Stimulated activated CD4-positive, alpha-beta T cell treated with anti-CD3 and anti-CD28 coated beads, Interleukin-15, amount 100 ng/mL, for 1 hour (primary cell): ENCODE data around the gene PHC2.

Experiments
- DNase-seq, 2 donors: peaks; one replicate each; pipeline ENCODE4 v3.0.0-alpha.2; 2020; ENCODE audit warnings: low read depth in 1 of 2, low spot score in 1 of 2

The PHC2 gene

DNA sequence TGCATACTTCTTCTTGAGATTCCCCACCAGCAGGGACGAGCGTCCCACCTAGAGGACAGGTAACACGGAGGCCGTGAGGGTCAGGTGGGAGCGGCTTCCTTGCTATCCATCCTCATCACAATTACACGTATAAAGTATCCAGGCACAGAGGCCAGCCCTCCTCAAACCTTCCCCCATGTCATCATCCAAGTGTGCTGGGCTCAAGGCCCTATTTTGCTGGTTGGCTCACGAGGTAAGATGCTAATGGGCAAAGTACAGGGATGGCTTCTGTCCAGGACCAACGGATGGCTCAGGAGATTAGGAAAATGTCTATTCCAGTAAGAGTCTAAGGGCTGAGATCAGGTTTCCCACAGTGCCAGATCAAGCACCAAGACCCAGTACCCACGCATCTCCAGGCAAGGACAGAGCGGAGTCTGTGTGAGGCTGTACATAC is 98.5 kb downstream of the PHC2 start:
- DNase-seq: no peak

- DNase-seq: no peak
Observed at GRCh38 chr1:33331444-33332356, 99.2 kb downstream of the PHC2 start.

DNA sequence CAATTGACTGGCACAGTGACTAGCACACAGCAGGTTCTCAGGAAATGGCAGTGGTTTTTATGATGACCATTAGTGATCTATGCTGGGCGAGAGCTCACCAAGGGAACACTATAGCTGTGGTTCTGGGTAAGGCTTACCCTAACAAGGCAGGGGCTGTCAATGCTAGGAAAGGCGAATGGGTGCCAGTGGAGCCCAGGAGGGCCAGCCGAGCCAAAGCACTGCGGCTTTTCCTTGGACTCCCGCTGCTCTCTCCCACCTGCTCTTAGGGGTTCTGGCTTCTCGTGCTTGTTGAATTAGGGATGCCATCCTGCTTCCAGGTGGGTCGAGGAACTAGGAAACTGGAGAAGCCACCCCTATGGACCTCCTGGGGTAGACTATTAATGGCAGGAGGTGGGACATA is 100.0 kb downstream of the PHC2 start:
- no peak for DNase-seq

DNA sequence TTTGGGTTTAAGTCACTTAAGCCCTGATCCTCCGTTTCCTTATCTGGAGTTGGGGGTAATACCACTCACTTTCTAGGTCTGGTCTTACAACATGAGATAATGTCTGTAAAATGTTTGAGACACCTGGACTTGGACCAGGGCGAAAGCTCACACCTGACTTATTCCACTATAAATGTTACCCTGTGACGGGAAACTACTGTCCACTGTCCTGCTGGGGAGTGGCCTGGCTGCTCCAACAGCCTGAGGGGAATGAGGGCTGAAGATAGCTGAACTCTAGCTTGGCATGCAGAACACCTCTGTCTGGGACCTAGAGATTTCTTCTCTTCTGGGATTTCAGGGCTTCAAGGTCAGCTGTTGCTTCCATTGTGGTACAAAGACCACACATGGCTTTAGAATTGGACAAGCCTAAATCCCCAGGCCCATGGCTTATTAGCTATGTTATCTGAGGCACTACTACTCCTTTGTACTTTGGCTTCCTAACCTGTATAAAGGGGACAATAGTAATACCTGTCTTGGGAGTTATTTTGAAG is 100.5 kb downstream of the PHC2 start:
- DNase-seq: no peak

DNA sequence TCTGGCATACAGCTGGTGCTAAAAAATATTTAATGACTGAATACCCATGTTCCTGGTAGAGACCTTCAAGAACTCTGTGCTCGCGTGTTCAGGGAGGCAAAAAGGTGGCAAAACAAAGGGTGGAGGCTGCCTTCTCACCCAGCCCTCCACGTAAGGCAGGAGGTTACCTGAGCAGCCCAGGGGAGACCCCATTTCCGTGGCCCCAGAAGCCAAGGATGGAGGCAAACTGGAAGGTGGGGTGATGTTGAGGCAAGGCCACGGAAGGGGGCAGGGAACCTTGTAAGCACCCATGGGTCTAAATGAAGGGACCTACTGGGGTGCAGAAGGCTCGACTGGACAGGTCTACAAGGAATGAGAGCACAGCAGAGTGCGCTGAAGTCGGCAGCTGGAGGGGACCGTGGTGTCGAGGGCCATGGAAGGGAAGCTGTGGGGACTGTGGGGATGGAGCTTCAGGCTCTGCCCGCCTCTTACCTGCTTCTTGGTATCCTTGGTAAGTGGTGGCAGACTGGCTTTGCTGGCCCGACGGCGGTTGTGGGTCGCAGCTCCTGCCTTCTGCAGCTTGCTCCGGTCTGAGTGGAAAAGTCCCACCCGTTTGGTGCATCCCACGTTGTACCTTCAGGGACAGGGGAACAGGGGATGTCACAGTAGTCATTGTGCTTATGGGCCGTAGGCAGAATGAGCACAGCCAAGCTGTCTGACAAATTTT is 101.1 kb downstream of the PHC2 start:
- no peak for DNase-seq

GRCh38 chr1:33328817-33329216 is 102.1 kb downstream of the PHC2 start:
- DNase-seq: no peak

DNA sequence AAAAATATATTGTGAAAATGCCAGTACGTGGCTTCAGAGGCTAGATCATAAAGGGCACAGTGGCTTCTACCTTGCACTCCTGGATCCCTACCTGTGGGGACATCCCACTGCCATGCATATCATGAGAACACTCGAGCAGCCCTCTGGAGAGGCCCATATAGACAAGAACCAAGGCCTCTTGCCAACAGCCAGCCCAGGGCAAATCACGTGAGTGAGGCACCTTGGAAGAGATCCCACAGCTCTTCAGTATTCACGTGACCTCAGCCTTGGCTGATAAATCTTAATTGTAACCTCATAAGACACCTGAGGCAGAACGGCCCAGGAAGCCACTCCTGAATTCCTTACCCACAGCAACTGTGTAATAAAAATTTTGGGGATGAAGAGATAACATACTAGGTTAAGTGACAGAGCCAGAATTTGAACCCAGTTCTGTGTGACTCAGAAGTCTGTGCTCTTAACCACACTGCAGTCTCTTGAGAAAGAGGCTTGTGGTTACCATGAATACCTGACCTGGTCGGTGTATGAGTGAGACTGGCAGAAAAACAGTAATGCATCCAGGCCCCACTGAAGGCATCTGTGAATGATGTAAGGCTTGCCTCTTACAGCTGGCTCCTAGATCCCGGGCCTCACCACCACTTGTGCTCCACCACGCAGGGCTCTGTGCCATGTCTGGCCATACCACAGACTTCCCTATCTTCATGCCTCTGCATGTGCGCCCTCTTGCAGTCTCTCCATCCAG is 103.1 kb downstream of the PHC2 start:
- no peak for DNase-seq

DNA sequence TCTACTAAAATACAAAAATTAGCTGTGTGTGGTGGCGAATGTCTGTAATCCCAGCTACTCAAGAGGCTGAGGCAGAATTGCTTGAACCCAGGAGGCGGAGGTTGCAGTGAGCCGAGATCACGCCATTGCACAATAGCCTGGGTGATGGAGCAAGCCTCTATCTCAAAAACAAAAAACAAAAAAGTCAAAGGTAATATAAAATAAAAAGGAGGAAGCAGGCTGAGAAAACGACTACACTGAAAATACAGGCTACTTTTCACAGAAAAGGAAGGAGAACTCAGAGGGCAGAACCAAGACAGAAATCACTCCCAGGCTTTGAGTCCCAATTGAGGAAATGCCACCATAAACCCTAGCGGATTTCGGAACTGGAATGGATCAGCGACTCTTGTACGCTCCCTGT is 104.1 kb downstream of the PHC2 start:
- DNase-seq: no peak

DNA sequence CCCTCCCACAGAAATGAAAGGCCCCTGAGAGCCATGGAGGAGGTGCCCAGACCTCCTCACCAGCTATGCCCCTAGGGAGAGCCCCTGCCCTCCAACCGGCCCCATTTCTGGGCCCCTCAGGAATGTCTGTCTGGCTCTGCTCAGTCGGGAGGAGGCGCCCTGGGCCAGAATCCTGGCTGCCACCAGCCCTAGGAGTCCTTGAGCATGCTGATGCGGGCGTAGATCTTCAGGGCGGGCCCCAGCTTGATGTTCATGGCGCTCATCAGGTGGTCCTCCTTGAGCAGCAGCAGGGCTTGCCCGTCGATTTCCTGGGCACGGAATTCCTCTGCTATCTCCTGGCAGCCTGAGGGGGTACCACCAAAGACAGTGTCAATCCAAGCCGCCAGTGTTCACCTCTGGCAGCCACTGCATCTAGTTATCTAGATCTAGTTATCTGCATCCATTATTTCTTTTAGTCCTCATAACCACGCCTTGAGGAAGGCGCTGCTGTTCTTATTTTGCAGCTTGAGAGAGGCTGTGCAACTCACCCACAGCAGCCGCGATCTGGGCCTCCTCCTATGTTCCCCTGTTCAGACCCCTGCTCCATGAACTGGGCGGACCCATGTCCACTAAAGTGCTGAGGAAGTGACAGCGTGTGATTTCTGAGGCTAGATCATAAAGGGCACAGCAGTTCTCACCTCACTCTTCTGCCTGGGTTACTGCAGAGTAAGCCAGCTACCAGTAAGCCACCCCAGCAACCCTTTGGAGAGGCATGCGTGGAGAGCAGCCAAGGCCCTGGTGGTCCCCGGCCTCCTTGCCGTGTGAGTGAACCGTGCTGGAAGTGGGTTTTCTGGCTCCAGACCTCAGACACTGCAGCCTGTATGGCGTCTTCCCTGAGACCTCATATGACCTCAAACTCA is 106.0 kb downstream of the PHC2 start:
- no peak for DNase-seq

DNA sequence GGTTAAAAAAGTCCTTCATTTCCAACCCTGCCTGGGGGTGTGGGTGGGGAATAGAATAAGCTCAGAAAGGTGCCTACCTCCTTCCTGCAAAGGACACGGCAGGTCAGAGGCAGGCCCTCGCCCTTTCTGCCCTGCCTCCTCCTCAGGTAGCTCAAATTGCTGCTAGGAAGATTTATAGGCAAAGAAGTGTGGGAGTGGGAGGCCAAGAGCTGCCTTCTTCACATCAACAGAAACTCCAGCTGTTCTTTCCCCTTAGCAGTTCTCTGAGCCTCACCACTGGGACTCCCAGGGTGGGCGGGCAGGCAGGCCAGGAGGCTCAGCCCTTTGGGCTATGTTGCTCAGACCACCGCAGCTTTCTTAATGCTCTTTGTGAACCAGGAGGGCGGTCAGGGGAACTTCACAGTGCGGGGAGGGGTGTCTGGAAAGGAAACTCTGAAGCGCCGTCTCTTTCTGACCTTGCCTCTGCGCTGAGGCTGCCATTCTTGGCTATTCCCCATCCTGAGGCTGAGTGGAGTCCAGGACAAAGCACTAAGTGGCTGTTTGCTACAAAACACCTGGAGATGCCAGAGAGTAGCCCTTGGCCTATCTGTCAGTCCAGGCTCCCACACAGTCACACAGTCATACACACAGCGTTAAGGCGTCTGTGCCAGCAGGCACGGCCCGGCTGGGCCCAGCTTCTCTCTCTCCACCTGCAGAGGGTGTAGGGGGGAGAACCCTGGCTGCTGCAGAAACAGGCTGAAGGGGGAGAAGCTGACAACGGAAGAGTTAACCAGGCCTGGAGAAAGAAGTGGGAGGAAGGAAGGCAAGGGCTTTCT is 107.0 kb downstream of the PHC2 start:
- no peak for DNase-seq

- no peak for DNase-seq
Observed at GRCh38 chr1:33322870-33323585, 107.9 kb downstream of the PHC2 start.

- DNase-seq: no peak
Observed at GRCh38 chr1:33322109-33322508, 108.8 kb downstream of the PHC2 start.

GRCh38 chr1:33321178-33321577 is 109.7 kb downstream of the PHC2 start:
- no peak for DNase-seq

- DNase-seq: no peak
Observed at GRCh38 chr1:33320619-33321165, 110.2 kb downstream of the PHC2 start, which contains the start of gene A3GALT2. A3GALT2 (minus strand) TSS chr1:33321098; CDS start chr1:33321098, 0 bp downstream.

DNA sequence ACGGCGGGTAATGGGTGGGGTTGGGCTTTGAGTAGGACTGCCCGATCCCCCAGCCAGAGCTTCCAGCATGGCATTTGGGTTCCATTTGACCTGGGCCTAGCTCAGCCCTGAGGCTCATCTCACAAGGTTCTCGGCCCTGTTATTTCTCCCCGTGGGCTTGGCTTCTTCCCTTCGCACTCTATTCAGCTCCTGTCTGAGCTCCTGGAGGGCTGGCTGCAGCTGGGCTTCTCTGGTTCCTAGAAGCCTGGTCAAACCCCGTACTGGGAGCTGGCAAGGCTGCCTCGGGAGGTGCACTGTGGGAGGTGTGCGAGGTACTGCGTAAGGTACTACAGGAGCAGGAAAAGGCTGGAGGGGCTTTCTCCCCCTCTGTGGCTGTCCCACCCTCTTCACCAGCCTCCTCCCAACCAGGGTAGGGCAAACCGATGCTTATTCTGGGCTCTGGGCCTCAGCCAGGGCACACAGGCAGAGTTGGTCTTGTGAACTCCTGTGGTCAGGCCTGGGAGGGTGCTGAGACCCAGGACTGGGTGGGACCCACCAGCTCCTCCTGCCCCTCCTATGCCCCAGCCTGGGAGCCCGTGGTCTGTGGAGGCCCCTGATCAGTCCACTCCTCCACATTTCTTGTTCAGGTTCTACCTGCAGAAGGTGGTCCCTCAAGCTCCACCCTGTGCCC is 110.8 kb downstream of the PHC2 start:
- DNase-seq: no peak

GRCh38 chr1:33319186-33319948 is 111.5 kb downstream of the PHC2 start:
- no peak for DNase-seq

- no peak for DNase-seq
Observed at GRCh38 chr1:33317946-33318345, 112.9 kb downstream of the PHC2 start.
